K562 (cell line): ENCODE measurements around the gene CMIP. TPM values are rescaled to one million over a fixed set of nuclear protein-coding genes. Genes with fewer than 3 reads are reported as not detected.

Source experiments
- ATAC-seq: fragments of 200-7000 bp; cut with Tn5 transposase; 3 replicates; pipeline ENCODE4 v1.9.1; 2020; ENCODE audit warnings: moderate library complexity
- BruUV-seq: library from RNA; stranded (reverse); fragments of 400-500 nt; replicated peaks from 2 replicates; lab custom pipeline; 2021; lab: Mats Ljungman, UMichigan
- CTCF ChIA-PET: fragments of 300-600 bp; formaldehyde crosslinking; extraction: SDS; loops from one replicate; lab custom pipeline; 2021; ENCODE audit warnings: low intra/inter-chr PET ratio; lab: Yijun Ruan, JAX
- POLR2A ChIA-PET: fragments of 300-600, 350-650 bp; sonication (Branson Sonifier 250); formaldehyde crosslinking; extraction: SDS; loops from one replicate; lab custom pipeline; 2021; ENCODE audit warnings: antibody characterized with exemption, inconsistent platforms; lab: Yijun Ruan, JAX
- DNase-seq, 4 experiments: peaks; one replicate each; pipeline versions ENCODE4 v3.0.0 to v3.0.0-alpha.2; 2011 to 2018; ENCODE audit warnings: low spot score in 3 of 4, mixed read lengths in 3 of 4; ENCODE audit errors: extremely low read depth in 1 of 4
- FAIRE-seq: peaks from 2 replicates; lab custom pipeline; 2011; peaks lifted over from hg19 to GRCh38; lab: Jason Lieb, UNC
- H2AFZ ChIP-seq: 2 replicates; pipeline ENCODE4 v1.6.0; 2011; ENCODE audit warnings: low read depth, low read length, control low read depth, inconsistent platforms
- H3K27ac ChIP-seq: fragments of 200-600 bp; 3 replicates; pipeline ENCODE4 v1.8.0; 2011; ENCODE audit warnings: low read depth, mild to moderate bottlenecking, control low read depth, inconsistent platforms, low read length, moderate library complexity, mixed read lengths; ENCODE audit errors: extremely low read depth
- H3K27me3 ChIP-seq, 2 experiments: fragments of 300-600 bp in 1 of 2; 2 replicates in 1 of 2; 3 replicates in 1 of 2; pipeline versions ENCODE4 v1.6.0 to v1.8.0; 2011; ENCODE audit warnings: inconsistent platforms in 2 of 2, low read length in 2 of 2, mild to moderate bottlenecking in 1 of 2, mixed read lengths in 1 of 2, moderate library complexity in 1 of 2; ENCODE audit not compliant: control insufficient read depth in 2 of 2, insufficient read depth in 2 of 2
- H3K36me3 ChIP-seq: fragments of 300-600 bp; 3 replicates; pipeline ENCODE4 v1.8.0; 2011; ENCODE audit warnings: mild to moderate bottlenecking, low read length, inconsistent platforms; ENCODE audit not compliant: control insufficient read depth, insufficient read depth
- H3K4me1 ChIP-seq, 2 experiments: fragments of 200-600 bp in 1 of 2; replicated peaks in 1 of 2; 2 replicates in 1 of 2; 3 replicates in 1 of 2; pipeline versions ENCODE4 v1.5.1 to v1.8.0; 2011; ENCODE audit warnings: inconsistent platforms in 2 of 2, low read length in 2 of 2, mild to moderate bottlenecking in 1 of 2, mixed read lengths in 1 of 2, moderate library complexity in 1 of 2; ENCODE audit not compliant: control insufficient read depth in 2 of 2, insufficient read depth in 2 of 2
- H3K4me2 ChIP-seq: 2 replicates; pipeline ENCODE4 v1.6.1; 2011; ENCODE audit warnings: low read length, control low read depth, inconsistent platforms, mixed read lengths; ENCODE audit not compliant: insufficient read depth
- H3K4me3 ChIP-seq: fragments of 200-600 bp; sonication (generic), shearing (Covaris generic); 2 replicates; pipeline ENCODE4 v1.5.1; 2016; ENCODE audit warnings: control low read depth, inconsistent platforms
- H3K79me2 ChIP-seq: fragments of 200-600 bp; 3 replicates; pipeline ENCODE4 v1.8.0; 2011; ENCODE audit warnings: low read length, inconsistent platforms; ENCODE audit not compliant: control insufficient read depth, insufficient read depth
- H3K9ac ChIP-seq, 2 experiments: 2 replicates each; pipeline versions ENCODE4 v1.6.0 to v1.6.1; 2011; ENCODE audit warnings: low read depth in 2 of 2, low read length in 2 of 2, control low read depth in 1 of 2, inconsistent platforms in 1 of 2, mild to moderate bottlenecking in 1 of 2, mixed read lengths in 1 of 2; ENCODE audit not compliant: insufficient read depth in 1 of 2
- H3K9me1 ChIP-seq: one replicate; pipeline ENCODE4 v1.6.0; 2011; ENCODE audit warnings: inconsistent platforms, mild to moderate bottlenecking, low read length, moderate library complexity; ENCODE audit not compliant: control insufficient read depth, insufficient read depth
- H3K9me3 ChIP-seq: replicated peaks from 2 replicates; pipeline ENCODE4 v1.5.1; 2011; ENCODE audit warnings: low read depth, low read length, inconsistent platforms; ENCODE audit not compliant: control insufficient read depth, insufficient read depth
- H4K20me1 ChIP-seq: replicated peaks from 2 replicates; pipeline ENCODE4 v1.6.1; 2011; ENCODE audit warnings: low read length, inconsistent platforms, mixed read lengths; ENCODE audit not compliant: control insufficient read depth, insufficient read depth
- CBFA2T3 ChIP-seq: fragments of 450-650 bp; IDR thresholded peaks from 2 replicates; pipeline ENCODE4 v1.6.1; 2017
- CBX2 ChIP-seq: fragments of 200-600 bp; sonication (generic); IDR thresholded peaks from one replicate; pipeline ENCODE4 v1.6.1; 2012; ENCODE audit warnings: mild to moderate bottlenecking, low read length, inconsistent platforms; ENCODE audit not compliant: insufficient read depth, poor library complexity, severe bottlenecking
- CEBPB ChIP-seq: fragments of 450-650 bp; IDR thresholded peaks from 2 replicates; pipeline ENCODE4 v1.6.1; 2016; ENCODE audit warnings: missing genetic modification characterization, missing compliant biosample characterization
- EGR1 ChIP-seq: fragments of 450-650 bp; conservative IDR thresholded peaks from 2 replicates; pipeline ENCODE4 v1.6.1; 2017; ENCODE audit warnings: mild to moderate bottlenecking
- MBD2 ChIP-seq: sonication (generic); IDR thresholded peaks from 2 replicates; pipeline ENCODE4 v1.6.1; 2016; ENCODE audit warnings: low read depth, borderline replicate concordance
- MCM2 ChIP-seq: fragments of 450-650 bp; IDR thresholded peaks from 2 replicates; pipeline ENCODE4 v1.6.1; 2017; ENCODE audit warnings: low read depth, mild to moderate bottlenecking
- MTA1 ChIP-seq: fragments of 450-650 bp; IDR thresholded peaks from 2 replicates; pipeline ENCODE4 v1.6.1; 2017; ENCODE audit warnings: borderline replicate concordance
- MTA3 ChIP-seq: fragments of 450-650 bp; formaldehyde crosslinking; IDR thresholded peaks from 2 replicates; pipeline ENCODE4 v1.6.1; 2017; ENCODE audit warnings: mild to moderate bottlenecking, borderline replicate concordance
- NR2C2 ChIP-seq, 2 experiments: fragments of 200-800 bp in 1 of 2; sonication (Bioruptor generic) in 1 of 2; sonication (generic) in 1 of 2; formaldehyde crosslinking in 1 of 2; IDR thresholded peaks; 2 replicates each; pipeline versions ENCODE4 v1.6.1 to v1.8.0; 2016 to 2022; ENCODE audit warnings: mild to moderate bottlenecking in 1 of 2, missing compliant biosample characterization in 1 of 2, missing genetic modification characterization in 1 of 2, missing genetic modification reagents in 1 of 2
- PHB2 ChIP-seq: fragments of 450-650 bp; IDR thresholded peaks from 2 replicates; pipeline ENCODE4 v1.6.1; 2017; ENCODE audit warnings: low read depth
- PML ChIP-seq: IDR thresholded peaks from 2 replicates; pipeline ENCODE4 v1.6.1; 2012; ENCODE audit warnings: low read length, inconsistent platforms
- RAD21 ChIP-seq, 2 experiments: fragments of 250-450 bp in 1 of 2; fragments of 450-650 bp in 1 of 2; sonication (Bioruptor Pico) in 1 of 2; formaldehyde crosslinking in 1 of 2; IDR thresholded peaks in 1 of 2; conservative IDR thresholded peaks in 1 of 2; 2 replicates each; pipeline versions ENCODE4 v1.4.0 to v1.8.0; 2020 to 2022; ENCODE audit warnings: mild to moderate bottlenecking in 2 of 2, moderate library complexity in 1 of 2
- SMARCA5 ChIP-seq: fragments of 450-650 bp; IDR thresholded peaks from 2 replicates; pipeline ENCODE4 v1.6.1; 2016
- SMC3 ChIP-seq: conservative IDR thresholded peaks from 2 replicates; pipeline ENCODE4 v1.6.1; 2011; ENCODE audit warnings: low read depth, low read length, improper control_type of control experiment; ENCODE audit not compliant: insufficient read depth
- TBL1XR1 ChIP-seq, 2 experiments: IDR thresholded peaks; 2 replicates each; pipeline ENCODE4 v1.6.1; 2012; ENCODE audit warnings: improper control_type of control experiment in 2 of 2, low read length in 2 of 2, mild to moderate bottlenecking in 1 of 2
- ZBTB1 ChIP-seq: sonication (generic); formaldehyde crosslinking; IDR thresholded peaks from 2 replicates; pipeline ENCODE4 v1.8.1; 2023; ENCODE audit warnings: missing genetic modification reagents, low read depth, mild to moderate bottlenecking, borderline replicate concordance
- ZFX ChIP-seq: sonication (generic); formaldehyde crosslinking; IDR thresholded peaks from 2 replicates; pipeline ENCODE4 v1.8.0; 2022; ENCODE audit warnings: mild to moderate bottlenecking, missing genetic modification reagents, moderate library complexity
- WGBS: fragments of 100-300 bp; shearing (Covaris generic); methylation state at CpG from one replicate; pipeline ENCODE4 v1.1.6; 2016; ENCODE audit warnings: low coverage, mixed read lengths; ENCODE audit not compliant: insufficient coverage; ENCODE audit errors: missing lambda C conversion rate; 5-methylcytosine and 5-hydroxymethylcytosine counted together
- in situ Hi-C: fragments of 300-500 bp; cut with MboI; formaldehyde crosslinking; loops from 4 replicates; pipeline ENCODE4 v1.15.0; 2018; ENCODE audit warnings: inconsistent platforms, mixed read lengths
- intact Hi-C: fragments of 100-400 bp; cut with micrococcal nuclease; formaldehyde crosslinking; loops from 2 replicates; pipeline ENCODE4 v1.14.2; 2022
- polyA plus RNA-seq, 8 experiments: library from polyadenylated mRNA; depleted of rRNA in 4 of 8; stranded (reverse) in 5 of 8; unstranded in 3 of 8; fragments of >200 nt; fragmentation: Nextera tagmentation in 2 of 8; fragmentation: Illumina TruSeq in 1 of 8; extraction: Ambion mirVana in 2 of 8; extraction: Trizol in 1 of 8; gene quantifications; 2 replicates each; pipeline versions ENCODE4 v1.2.1 to v1.2.3, GENCODE V29; 2011 to 2014; ENCODE audit warnings: inconsistent platforms in 1 of 8, missing spikeins in 1 of 8
- total RNA-seq, 7 experiments: library from RNA; depleted of rRNA in 6 of 7; stranded (reverse); fragments of >200 nt in 6 of 7; fragmentation: Illumina TruSeq in 2 of 7; extraction: Trizol in 2 of 7; gene quantifications; 2 replicates each; pipeline versions ENCODE4 v1.2.1 to v1.2.3, GENCODE V29; 2011 to 2021; ENCODE audit warnings: low replicate concordance in 1 of 7
- TF ChIP-seq, protein P1 (sequence below), 2 experiments: fragments of 450-650 bp in 1 of 2; sonication (generic) in 1 of 2; formaldehyde crosslinking; conservative IDR thresholded peaks; 2 replicates each; pipeline versions ENCODE4 v1.4.0 to v1.8.1; 2020 to 2022; ENCODE audit warnings: mild to moderate bottlenecking in 1 of 2, missing genetic modification reagents in 1 of 2
- TF ChIP-seq, protein P2 (sequence below), 2 experiments: fragments of 200-800 bp in 1 of 2; sonication (Bioruptor generic) in 1 of 2; sonication (generic) in 1 of 2; formaldehyde crosslinking in 1 of 2; IDR thresholded peaks in 1 of 2; conservative IDR thresholded peaks in 1 of 2; 2 replicates each; pipeline versions ENCODE4 v1.5.0 to v1.6.1; 2016 to 2020; ENCODE audit warnings: missing compliant biosample characterization in 1 of 2, missing genetic modification characterization in 1 of 2, missing genetic modification reagents in 1 of 2

The CMIP gene
- total and polyA plus RNA-seq, 9 of the 15 experiments (the other 6 are each of a cell fraction or from before 2014, with no cell fraction given): 0.94 to 82.5 (median 10.3) TPM

DNA sequence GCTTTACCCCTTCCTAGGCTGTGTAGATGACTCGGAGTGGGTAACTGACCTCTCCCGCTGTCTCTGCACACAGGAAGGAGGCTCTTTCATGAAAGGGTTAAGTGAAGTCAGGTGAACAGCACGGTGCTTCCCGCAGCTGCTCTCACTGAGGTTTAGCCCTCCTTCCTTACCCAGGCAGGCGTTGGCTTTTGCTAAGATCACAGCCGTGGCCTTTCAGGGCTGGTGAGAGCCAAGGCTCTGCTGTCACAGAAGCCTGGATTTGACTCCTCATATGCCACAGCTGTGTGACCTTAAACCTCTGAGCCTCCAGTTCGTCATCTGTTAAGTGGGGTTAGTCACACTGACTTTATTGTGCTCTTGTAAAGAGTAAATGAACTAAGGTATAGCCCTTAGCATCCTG, 243.6 kb downstream of the CMIP start:
- no peak overlapping the region for H2AFZ ChIP-seq
- no peak for DNase-seq
- intact Hi-C loops: no loop called here
- H3K9me3 ChIP-seq: no peaks in the 10 kb centered on the region
- no peak for FAIRE-seq
- ChIA-PET CTCF (no interaction called here), POLR2A (interaction anchor here (1.2 kb wide), 1 partner anchor 9 kb away, joined by 3 read pairs; no protein-coding TSS in a partner anchor)
- H3K9me1 ChIP-seq: peaks cover 8% of the 10 kb centered on the region
- H3K9ac ChIP-seq: peak overlapping the region in 1 of 2 experiments; percentile 37; a peak in 1 of 4 replicates
- 0 out of 3 replicates have a peak, but pooled peaks cover 7% of the 10 kb centered on the region for H3K79me2 ChIP-seq
- peaks cover 51% of the 10 kb centered on the region; the same call in 1 of the 3 replicates for H3K36me3 ChIP-seq
- no peaks in the 10 kb centered on the region for H3K27me3 ChIP-seq
- H3K4me2 ChIP-seq: no peak overlapping the region
- no peak for TF ChIP-seq ZFX (CRISPR knock-in tag)
- no peak for TF ChIP-seq SMC3
- TF ChIP-seq PML: no peak
- TF ChIP-seq, protein P1, sequence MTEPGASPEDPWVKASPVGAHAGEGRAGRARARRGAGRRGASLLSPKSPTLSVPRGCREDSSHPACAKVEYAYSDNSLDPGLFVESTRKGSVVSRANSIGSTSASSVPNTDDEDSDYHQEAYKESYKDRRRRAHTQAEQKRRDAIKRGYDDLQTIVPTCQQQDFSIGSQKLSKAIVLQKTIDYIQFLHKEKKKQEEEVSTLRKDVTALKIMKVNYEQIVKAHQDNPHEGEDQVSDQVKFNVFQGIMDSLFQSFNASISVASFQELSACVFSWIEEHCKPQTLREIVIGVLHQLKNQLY (CRISPR knock-in tag; conservative IDR thresholded peaks at IDR 0.05): no peak
- TF ChIP-seq NR2C2 (CRISPR knock-in tag; IDR thresholded peaks at IDR 0.05): no peak
- TF ChIP-seq NR2C2 (tag; IDR thresholded peaks at IDR 0.05): no peak
- TF ChIP-seq CBFA2T3: no peak
- TF ChIP-seq MBD2: no peak
- TF ChIP-seq MTA1: no peak
- no peak for TF ChIP-seq MTA3
- no peak for TF ChIP-seq CEBPB
- TF ChIP-seq MCM2: no peak
- TF ChIP-seq ZBTB1 (CRISPR knock-in tag): no peak
- TF ChIP-seq, protein P2, sequence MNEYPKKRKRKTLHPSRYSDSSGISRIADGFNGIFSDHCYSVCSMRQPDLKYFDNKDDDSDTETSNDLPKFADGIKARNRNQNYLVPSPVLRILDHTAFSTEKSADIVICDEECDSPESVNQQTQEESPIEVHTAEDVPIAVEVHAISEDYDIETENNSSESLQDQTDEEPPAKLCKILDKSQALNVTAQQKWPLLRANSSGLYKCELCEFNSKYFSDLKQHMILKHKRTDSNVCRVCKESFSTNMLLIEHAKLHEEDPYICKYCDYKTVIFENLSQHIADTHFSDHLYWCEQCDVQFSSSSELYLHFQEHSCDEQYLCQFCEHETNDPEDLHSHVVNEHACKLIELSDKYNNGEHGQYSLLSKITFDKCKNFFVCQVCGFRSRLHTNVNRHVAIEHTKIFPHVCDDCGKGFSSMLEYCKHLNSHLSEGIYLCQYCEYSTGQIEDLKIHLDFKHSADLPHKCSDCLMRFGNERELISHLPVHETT (CRISPR knock-in tag; conservative IDR thresholded peaks at IDR 0.05 in 1 of 2, IDR thresholded peaks at IDR 0.05 in 1 of 2): no peak
- no peak for TF ChIP-seq SMARCA5
- TF ChIP-seq PHB2: no peak
- TF ChIP-seq RAD21 (CRISPR knock-in tag; conservative IDR thresholded peaks at IDR 0.05 in 1 of 2, IDR thresholded peaks at IDR 0.05 in 1 of 2): no peak
- TF ChIP-seq EGR1: no peak
- no peak for TF ChIP-seq CBX2
- no peak for TF ChIP-seq TBL1XR1 (IDR thresholded peaks at IDR 0.05; ENCODE audit: low read length in 2 of 2)
- no peak overlapping the region for H3K27ac ChIP-seq
- in situ Hi-C loops: no loop called here
- H4K20me1 ChIP-seq: peaks cover 11% of the 10 kb centered on the region; the same call in 1 of the 2 replicates
- 73% methylated on average over 7 of the region's 7 CpGs for WGBS
- H3K4me3 ChIP-seq: no peak overlapping the region
- peaks cover 0 to 19% of the 10 kb centered on the region in 2 experiments; a peak in 3 of 5 replicates for H3K4me1 ChIP-seq
- no TSS peak for BruUV-seq
- ATAC-seq: no peak
